Mammary microvascular endothelial cell (primary cell): Measurements from ENCODE around the gene SLITRK4. TPM values are rescaled to one million over a fixed set of nuclear protein-coding genes. Genes with fewer than 3 reads are reported as not detected.

Experiments
- total RNA-seq: library from RNA; depleted of rRNA; stranded (reverse); fragments of >200 nt; gene quantifications from 2 replicates; pipeline ENCODE4 v1.2.3, GENCODE V29; 2015

SLITRK4 gene
- total RNA-seq, result 4.2 and 6.7 TPM in 2 replicates

GRCh38 chrX:143635915-143636314 lies at the start of gene SLITRK4:
SLITRK4 (minus strand) TSS chrX:143636101; CDS start chrX:143631108, 4,993 bp downstream.

Other genes starting within 250 kb of the SLITRK4 start
- not detected in 2 replicates for gene SPANXN3, start 118.6 kb downstream of the SLITRK4 start, total RNA-seq
- not detected in 2 replicates for gene SPANXN2, start 84.7 kb upstream of the SLITRK4 start, total RNA-seq
- not detected in 2 replicates for gene UBE2NL, start 248.0 kb upstream of the SLITRK4 start, total RNA-seq